ENCODE results near the gene SH3BP4.
"Not testable (repeated sequence)": the region's sequence is repeated elsewhere in the genome, so short reads cannot be mapped to it uniquely, and the experiment has no call there.

SH3BP4 gene

DNA sequence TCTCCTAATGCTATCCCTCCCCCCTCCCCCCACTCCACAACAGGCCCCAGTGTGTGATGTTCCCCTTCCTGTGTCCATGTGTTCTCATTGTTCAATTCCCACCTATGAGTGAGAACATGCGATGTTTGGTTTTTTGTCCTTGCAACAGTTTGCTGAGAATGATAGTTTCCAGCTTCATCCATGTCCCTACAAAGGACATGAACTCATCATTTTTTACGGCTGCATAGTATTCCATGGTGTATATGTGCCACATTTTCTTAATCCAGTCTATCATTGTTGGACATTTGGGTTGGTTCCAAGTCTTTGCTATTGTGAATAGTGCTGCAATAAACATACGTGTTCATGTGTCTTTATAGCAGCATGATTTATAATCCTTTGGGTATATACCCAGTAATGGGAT, 105.8 kb downstream of the SH3BP4 start:
- not testable (repeated sequence) for DNase-seq (ENCODE audit: low spot score)

- no peak for DNase-seq (ENCODE audit: low spot score)
Measured at GRCh38 chr2:235059161-235059560, 107.3 kb downstream of the SH3BP4 start.

DNA sequence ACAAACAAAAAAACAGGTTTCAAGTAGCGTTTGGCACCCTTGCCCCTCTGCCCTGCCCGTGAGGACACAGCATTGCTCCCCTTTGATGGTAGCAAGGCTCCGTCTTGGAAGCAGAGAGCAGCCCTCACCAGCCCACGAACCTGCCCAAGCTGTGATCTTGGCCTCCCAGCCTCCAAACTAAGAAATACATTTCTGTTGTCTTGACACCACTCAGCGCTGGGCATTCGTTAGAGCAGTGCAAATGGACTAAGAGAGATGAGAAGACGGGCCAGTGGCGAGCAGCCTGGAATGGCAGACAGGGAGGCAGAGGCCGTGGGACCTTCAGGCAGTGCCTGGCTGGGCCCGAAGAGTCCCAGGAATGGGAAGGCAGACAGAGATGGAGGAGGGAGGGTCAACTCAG, 109.8 kb downstream of the SH3BP4 start:
- no peak for DNase-seq (ENCODE audit: low spot score)

DNA sequence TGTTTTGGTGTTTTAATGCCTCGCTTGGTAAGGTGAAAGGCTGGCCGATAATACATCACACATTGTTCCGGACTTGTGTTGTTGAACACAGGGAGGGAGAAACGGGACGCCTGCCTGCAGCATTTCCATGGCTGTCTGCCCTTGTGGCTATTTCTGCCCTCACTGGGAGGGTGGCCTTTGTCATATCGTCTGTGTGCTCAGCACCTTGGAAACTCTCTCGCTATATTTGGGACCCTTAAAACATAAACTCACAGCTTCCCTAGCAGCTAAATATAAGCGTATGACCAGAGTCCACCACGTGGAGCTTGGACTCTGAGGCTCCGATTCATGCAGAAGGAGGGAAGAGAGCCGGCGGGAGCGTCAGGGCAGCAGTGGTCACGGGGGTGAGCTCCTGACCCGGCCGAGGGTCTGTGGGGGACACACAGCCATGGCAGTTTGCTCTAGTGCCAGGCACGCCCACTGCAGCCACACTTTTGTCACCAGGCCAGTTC, 111.7 kb downstream of the SH3BP4 start:
- DNase-seq (ENCODE audit: low spot score) = no peak

- DNase-seq (ENCODE audit: low spot score) = no peak
Measured at GRCh38 chr2:235064976-235065375, 113.2 kb downstream of the SH3BP4 start.

DNA sequence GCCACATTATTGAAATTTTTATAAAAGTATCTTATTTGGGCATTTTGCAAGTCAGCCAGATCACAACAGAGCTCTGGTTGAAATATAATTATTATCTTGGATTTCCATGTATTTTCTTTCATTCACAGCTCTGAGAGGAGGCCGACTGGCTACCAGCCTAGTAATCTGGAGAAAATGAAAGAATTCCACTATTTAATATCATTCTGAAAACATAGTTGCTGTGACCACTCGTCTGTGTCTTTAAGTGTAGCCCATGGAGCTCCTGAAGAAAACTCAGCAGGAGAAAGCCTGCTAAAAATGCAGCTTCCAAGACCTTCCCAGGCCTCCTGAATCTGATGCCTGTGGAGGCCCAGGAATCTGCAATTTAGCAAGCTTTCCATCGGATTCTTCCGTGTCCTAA, 114.7 kb downstream of the SH3BP4 start:
- DNase-seq (ENCODE audit: low spot score) = no peak

DNA sequence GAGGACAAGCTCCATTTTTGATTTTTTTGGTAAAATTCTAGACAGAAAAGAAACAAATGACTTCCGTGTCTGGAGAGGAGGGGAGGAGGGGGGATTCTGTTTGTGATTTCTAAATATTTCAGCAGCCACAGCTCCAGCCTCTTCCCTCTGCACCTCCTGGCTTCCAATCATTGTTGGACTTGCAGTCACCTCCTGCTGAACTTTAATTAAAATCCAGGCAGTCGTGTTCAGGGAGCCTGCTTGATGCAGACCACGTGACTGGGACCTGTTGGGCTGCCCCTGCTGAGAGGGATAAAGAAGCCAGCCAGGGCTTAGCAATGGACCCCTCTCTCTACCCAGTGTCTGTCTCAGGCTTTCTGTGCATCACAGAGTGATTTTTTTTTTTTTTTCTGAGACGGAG, 115.1 kb downstream of the SH3BP4 start:
- no peak for DNase-seq (ENCODE audit: low spot score)

DNA sequence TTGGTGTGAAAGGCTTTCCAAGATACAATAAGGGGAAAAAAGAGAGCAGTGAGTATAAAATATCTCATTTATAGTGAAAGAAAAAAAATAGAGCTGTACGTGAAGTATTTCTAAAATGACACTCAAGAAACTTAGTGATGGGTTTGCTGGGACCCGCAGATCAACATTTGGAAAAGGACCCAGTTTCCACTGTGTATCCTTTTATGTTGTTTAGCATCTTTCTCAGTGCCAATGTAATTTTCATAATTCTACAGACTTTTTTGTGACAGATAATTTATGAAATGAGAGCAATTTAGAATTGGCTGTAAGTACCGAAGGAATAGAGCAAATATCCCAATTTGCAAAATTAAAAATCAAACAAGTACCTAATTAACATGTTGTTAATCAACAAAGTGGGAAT, 116.9 kb downstream of the SH3BP4 start:
- no peak for DNase-seq (ENCODE audit: low spot score)

DNA sequence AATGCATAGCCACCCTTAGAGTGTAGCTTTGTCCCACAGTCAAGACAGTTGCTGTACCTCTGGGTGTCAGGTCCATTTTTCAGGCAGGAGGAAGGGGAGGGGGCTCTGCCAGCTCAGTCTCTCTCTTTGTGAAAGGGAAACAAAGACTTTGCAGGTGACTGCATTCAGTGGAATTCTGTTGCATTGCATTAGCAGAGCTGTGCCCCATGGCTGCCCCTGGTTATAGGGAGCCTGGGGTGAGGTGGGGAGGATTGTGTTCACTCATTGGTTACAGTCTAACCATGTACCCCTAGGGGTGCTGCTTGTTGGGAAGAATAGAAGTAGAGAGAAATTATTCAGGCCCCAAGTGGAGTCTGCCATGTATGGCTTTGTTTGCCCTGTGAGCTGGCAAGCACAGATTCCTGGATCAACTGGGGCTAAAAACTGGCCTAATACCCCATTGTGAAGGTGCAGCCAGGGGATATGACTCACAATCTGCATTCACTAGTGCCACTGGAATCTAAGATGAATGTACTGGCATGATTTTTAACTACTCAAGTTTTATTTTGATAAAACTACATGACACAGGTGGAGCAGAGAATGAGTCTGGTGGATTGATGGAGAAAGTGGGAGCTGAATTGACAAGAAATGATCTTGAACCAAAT, 118.4 kb downstream of the SH3BP4 start:
- peak; percentile 42 for DNase-seq (ENCODE audit: low spot score)

GRCh38 chr2:235073868-235074413, 122.1 kb downstream of the SH3BP4 start:
- DNase-seq (ENCODE audit: low spot score) = no peak

DNA sequence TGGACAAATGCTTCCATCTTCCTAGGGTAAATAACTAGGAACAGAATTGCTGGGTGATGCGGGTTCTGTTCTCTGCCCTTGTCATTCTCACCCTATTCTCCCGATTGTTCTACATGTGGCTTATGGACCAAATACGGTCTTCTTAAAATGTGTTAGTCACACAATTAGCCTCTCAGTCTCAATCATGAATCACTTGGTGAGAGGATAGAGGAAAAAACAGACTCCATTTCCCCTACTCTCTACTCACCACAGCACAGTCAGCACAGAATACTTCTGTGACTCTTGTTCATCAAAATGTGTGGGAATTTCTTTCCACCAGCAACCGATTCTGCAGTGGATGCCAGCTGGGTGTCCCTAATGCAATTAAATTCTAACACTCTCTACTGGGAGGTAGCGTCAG, 125.2 kb downstream of the SH3BP4 start:
- peak; percentile 44 for DNase-seq (ENCODE audit: low spot score)

DNA sequence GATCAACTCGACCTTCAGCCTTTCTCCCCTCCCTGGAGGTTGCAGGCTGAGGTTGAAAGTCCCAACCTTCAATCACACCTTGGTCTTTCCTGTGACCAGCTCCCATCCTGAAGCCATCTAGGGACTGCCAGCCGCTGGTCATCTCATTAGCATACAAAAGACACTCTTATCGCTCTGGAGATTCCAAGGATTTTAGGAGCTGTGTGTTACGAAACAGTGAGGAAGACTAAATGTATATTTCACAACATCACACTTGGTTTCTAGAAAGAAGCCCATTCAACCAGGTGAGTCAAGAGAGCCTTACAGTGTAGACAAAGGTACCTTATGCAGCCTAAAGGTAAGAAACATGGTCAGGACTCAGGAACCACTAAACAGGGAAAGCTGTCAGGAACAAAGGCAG, 126.4 kb downstream of the SH3BP4 start:
- DNase-seq (ENCODE audit: low spot score) = no peak

DNA sequence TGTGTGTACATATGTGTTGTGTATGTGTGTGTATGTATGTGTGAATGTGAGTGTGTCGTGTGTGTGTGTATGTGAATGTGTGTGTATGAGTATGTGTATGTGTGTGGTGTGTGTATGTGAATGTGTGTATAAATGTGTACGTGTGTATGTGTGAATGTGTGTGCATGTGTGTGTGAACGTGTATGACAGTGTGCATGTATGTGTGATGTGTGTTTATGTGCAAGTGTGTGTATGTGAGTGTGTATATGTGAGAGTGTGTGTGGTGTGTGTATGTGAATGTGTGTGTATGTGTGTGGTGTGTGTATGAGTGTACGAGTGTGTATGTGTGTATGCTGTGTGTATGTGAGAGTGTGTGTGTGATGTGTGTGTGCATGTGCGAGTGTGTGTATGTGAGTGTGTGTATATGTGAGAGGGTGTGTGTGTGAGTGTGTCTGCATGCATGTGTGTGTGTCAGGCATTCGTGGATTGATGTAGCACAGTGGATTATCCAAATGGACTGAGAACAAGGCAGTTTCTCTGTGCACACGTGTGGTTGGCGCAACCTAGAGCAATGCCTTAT, 127.2 kb downstream of the SH3BP4 start:
- DNase-seq (ENCODE audit: low spot score) = no peak

DNA sequence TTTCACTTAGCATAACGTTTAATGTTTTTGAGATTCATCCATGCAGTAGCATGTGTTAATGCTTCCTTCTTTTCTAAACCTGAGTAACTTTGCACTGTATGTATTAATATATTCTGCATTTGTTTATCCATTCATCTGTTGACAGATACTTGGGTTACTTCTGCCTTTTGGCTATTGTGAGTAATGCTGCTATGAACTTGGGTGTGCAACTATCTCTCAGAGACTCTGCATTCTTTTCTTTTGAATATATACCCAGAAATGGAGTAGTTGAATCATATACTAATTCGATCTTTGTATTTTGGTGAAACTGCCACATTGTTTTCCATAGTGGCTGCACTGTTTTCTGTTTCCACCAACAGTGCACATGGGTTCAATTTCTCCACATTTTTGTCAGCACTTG, 128.3 kb downstream of the SH3BP4 start:
- DNase-seq (ENCODE audit: low spot score) = no peak

DNA sequence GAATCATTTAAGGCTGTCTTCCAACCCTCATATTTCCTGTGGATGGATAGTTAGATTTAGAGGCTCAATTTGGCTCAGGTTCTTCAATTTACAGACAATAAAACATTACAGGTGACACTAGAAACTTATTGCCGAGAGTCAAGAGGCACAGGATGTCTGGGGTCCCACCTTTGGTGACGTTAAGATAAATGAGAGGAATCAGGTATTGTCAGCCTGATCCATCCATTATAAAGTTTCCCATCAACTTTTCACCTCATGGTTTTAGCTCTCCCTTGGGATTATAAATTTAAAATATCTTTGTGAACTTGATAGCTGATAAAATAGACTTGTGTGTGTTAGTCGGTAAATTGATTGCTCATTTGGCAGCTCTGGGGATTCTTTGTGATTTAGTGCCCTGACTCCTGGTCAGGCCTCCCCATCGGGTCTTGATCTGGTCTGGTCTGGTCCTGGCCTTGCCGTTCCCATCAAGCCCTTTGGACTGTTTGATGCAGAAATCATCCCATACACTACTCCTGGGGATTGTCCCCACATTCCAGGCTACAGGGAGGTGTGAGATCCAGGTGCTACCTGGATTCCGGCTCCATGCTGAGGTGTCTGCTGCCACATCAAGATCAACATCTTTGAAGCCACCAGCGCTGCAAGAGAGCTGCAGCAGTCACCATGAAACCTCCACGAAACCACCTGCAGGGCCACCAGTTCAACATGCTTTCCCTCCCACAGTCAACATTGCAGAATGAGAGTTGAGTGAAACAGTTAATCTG, 130.9 kb downstream of the SH3BP4 start:
- no peak for DNase-seq (ENCODE audit: low spot score)

DNA sequence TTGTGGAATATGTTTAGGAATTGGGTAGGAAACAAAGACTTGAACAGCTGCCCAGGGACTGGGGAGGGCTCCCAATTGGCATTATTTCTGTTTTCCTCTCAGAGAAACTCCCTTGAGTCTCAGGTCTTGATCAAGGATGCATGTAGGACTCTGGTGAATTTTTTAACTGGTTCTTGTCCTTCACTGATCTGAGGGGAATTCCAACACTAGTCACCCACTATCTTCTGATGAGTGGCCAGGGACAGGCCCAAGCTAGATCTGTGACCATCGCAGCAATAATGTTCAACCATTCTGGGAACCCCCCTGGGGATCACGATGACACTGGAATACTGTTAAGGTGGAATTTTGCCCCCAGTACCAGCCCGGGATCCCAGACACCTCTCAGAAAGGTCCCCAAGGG, 132.0 kb downstream of the SH3BP4 start:
- DNase-seq (ENCODE audit: low spot score) = no peak

GRCh38 chr2:235084424-235084823, 132.6 kb downstream of the SH3BP4 start:
- DNase-seq (ENCODE audit: low spot score) = no peak

DNA sequence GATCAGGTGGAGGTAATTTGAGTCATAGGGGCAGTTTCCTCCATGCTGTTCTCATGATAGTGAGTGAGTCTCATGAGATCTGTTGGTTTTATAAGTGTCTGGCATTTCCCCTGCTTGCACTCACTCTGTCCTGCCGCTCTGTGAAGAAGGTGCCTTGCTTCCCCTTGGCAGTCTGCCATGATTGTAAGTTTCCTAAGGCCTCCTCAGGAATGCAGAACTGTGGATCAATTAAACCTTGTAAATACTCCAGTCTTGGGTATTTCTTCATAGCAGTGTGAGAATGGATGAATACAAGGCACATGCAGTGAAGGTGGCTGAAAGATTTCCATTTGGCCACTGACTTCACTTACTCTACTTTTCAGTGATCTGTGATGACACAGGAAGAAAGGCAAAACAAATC, 133.7 kb downstream of the SH3BP4 start:
- no peak for DNase-seq (ENCODE audit: low spot score)

DNA sequence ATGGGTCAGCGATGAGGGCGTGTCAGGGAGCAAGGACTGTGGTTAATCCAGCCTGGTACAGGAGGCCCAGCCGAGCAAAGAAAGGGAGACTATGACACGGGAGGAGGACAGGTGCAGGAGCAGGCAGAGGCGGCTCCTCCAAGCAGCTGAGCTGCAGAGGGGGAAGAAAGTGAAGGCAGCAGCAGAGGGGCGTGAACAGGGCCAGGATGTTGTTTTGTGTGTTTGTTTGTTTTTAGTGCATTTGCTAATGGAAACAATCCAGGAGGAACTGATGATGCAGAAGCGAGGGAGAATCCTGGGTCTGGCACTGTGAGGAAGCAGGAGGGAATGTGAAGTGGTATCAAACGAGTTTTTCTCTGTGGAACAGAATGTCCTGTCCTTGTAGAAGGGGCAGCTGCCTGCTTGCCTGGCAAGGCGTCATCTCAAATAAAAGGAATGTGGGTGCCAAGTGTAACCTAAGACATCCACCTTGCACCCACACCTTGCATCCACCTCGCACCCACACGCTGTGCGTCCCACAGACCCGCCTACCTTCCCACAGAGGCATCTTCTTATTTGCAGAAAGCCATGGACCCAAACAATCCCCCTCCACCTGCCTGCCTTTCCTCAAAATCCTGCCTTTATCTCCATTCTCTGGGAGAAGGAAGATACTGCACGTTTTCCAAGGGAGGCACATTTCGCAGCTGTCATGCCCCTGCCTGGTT, 134.8 kb downstream of the SH3BP4 start:
- no peak for DNase-seq (ENCODE audit: low spot score)

DNA sequence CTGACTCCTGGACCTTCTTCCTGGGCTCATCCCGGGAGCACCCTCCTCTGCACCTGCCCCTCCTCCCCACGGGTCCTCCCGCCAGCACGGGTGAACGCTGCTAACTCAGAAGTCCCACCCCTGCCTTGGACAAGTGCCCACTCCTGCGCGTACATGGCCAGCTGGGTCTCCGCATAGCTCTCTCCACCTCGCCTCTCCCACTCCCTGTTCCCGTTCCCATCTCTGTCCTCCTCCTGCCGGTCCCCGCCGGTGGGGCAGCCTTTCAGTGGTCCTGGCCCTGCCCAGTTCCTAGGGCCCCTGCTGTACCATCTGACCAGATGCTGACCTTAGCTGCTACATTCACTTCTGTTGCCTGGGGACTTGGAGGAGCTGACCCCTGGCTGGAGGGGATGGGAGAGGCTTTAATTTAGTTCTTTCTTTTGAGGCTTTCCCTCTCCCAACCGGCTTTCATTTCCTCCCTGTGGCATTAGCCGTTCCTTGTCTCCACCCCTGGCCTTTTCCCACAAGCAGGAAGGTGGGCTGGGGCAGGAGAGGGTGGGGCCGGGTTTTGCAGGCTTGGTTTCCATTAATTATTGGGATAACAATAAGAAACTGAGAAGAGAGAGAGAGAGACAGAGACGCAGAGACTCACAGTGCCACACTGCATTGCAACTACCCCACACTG, 136.1 kb downstream of the SH3BP4 start:
- DNase-seq (ENCODE audit: low spot score) = no peak

DNA sequence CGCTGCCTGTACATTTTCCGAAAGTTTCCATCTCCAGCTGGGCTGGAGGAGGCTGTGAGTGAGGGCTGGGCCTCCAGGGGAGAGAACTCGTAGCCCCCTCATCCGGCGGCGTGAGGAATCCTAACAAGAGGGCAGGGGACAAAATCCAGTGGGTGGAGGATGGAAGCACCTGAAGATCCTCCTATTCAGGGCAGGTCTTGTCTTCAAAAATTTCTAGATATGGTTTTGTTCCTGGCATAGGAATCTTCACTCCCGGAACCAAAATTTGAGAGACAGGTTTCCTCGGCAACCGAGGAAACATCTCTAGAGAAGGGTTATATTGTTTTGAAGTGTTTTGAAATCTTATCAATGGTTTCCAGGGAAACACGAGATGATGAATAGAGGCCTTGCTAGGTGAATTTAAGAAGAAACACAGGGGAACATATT, 136.7 kb downstream of the SH3BP4 start:
- no peak for DNase-seq (ENCODE audit: low spot score)

DNA sequence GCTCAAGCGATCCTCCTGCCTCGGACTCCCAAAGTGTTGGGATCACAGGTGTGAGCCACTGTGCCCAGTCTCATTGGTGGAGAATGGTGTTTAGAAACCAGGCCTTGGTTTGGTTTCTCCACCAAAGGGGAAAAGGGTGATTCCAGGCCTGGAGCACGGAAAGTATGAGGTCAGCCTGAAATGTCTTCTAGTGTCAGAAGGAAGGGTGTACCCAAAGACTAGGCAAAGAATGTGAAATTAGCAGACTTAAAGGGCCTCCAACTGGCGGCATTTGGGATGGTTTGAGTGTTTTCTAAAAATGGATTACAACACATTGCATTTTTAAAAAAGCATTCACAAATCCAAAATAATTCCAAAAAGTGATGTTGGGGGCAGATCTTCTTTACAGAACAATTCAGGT, 139.6 kb downstream of the SH3BP4 start:
- DNase-seq (ENCODE audit: low spot score) = no peak
